GM19468 (cell line): ENCODE measurements around the gene DAZAP2.
"Not testable (repeated sequence)": the region's sequence is repeated elsewhere in the genome, so short reads cannot be mapped to it uniquely, and the experiment has no call there.

Source experiments
- ATAC-seq: cut with Tn5 transposase; IDR thresholded peaks from one replicate; pipeline ENCODE4 v1.9.1; 2021; ENCODE audit warnings: mild to moderate bottlenecking, moderate library complexity, moderate number of reproducible peaks; ENCODE audit not compliant: unreplicated experiment; ENCODE audit errors: extremely low read depth

DAZAP2 gene

GRCh38 chr12:51216642-51217041, 22.0 kb upstream of the DAZAP2 start:
- no peak for ATAC-seq

- peak; percentile 9 for ATAC-seq
Measured at GRCh38 chr12:51217133-51217967, 21.3 kb upstream of the DAZAP2 start.

DNA sequence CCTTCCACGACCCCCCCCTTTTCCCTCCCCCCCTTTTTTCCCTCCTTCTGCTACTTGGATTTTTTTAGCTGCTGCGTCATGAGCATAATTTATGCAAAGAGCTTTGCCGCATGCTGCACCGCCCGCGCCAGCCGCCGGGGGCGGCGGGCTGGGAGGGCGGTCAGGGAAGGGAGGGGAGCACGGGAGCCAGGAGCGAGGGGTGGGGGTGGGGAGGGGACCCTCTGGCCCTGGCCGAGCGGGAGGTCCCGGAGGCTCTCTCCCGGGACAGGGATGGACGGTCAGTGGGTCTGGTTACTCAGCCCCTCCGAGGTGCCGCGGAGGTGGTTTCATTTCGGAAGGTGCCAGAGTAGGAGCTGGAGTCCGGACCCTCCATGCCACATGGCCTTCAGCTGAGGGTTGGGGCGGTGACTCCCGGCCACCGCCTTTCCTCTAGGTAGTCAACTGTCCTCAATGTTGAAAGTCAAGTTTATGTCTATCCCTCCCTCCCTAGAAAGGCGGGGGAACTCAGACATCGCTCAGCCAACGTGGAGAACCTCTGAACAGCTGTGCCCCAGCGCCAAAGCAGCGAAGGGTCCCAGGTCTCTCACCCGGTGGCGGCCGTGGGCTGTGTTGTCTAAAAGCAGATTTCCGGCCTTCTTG, 20.5 kb upstream of the DAZAP2 start, which contains the start of gene POU6F1:
POU6F1 (minus strand) TSS at position 95 of the 639 bp plus-strand sequence. CDS start 11,226 bp downstream, outside the sequence.
- peak; percentile 35 for ATAC-seq

DNA sequence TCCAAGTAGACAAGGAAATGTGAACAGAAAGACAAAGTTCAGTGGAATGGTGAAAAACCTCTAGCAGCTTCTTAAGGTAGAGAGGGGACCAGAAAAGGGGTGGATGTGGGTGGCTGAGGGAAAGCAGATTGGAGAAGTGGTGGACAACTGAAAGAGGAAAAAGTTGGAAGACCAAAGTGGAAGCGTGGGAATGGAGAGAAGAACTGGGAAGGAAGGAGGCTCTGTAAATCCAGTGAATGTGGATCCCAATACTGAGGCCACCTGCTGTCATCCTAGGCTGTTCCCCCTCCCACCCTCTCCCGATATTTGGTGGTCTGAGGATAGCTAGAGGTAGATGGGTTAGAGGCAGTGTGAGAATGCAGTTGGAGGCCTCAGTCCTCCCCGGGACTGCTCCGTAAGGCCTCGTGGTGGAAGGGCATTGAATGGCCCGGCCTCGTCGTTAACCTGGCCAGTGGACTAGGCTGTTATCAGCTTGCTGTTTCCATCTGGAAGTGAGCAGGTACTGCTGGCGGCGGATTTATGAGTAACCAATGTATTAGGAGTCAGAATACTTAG, 19.9 kb upstream of the DAZAP2 start:
- no peak for ATAC-seq

DNA sequence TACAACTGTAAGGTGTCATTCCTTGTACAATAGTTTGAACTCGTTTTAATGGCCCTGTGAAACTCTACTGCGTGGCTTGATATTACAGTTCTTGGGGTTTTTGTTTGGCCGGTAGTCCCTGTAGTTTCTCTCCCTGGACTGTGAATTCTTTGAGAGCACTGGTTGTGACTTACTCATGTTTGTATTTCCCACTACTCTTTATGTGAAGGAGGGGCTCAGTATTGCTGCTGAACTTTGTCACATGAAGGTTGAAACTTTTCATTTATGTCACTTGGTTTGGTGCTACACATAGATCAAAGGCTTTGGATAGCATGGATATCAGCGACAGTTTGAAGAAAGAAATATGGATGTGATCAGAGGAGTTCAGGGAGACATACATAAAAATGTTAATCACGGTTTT, 19.3 kb upstream of the DAZAP2 start:
- ATAC-seq, result no peak

GRCh38 chr12:51219857-51220256, 18.8 kb upstream of the DAZAP2 start:
- not testable (repeated sequence) for ATAC-seq

DNA sequence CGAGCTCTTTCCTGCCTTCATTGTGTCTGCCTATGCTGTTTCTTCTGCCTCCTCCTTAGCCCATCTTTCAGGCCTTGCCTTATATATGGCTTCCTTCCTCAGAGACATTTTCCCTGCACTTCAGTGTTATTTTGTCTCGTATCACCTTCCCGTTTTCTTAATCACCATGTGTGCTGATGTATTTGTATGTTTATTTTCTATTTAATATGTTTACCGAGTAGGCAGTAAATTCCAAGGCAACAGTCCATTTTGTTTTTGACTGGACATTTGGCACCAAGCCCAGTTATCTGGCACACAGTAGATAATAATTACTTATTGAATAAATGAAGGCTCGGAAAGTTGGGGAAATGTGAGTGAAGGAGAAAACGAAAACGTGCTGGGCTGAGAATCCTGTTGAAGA, 16.2 kb upstream of the DAZAP2 start:
- ATAC-seq, result no peak

- ATAC-seq, result no peak
Measured at GRCh38 chr12:51224625-51225024, 14.0 kb upstream of the DAZAP2 start.

DNA sequence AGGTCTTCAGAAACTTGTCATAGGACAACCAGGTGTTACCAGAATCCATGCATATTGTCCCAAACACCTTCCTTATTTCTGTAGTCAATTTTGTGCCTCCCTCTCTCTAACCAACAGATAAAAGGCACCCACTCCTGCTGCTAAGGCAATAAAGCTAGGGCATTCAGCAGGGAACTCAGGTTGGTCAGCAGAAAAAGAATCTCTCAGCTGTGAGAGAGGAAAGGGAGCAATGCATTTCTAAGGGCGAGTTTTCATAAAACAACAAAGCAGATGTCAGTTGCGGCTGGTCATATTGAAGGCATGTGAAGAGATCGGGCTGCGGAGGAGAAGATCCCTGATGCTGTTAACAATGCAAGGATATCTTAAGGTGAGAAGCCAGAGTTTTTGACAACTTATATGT, 13.4 kb upstream of the DAZAP2 start:
- ATAC-seq, result no peak

GRCh38 chr12:51225771-51226170, 12.9 kb upstream of the DAZAP2 start:
- ATAC-seq, result no peak

DNA sequence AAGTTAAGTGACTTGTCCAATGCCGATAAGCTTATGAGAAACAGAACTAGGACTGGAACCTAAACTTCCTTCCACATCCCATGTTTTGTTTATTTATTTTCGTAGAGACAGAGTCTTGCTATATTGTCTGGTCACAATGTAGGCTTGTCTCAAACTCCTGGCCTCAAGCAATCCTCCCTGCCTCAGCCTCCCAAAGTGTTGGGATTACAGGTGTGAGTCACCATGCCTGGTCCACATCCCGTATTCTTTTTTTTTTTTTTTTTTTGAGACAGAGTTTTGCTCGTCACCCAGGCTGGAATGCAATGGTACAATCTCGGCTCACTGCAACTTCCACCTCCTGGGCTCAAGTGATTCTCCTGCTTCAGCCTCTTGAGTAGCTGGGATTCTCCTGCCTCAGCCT, 11.5 kb upstream of the DAZAP2 start:
- not testable (repeated sequence) for ATAC-seq

DNA sequence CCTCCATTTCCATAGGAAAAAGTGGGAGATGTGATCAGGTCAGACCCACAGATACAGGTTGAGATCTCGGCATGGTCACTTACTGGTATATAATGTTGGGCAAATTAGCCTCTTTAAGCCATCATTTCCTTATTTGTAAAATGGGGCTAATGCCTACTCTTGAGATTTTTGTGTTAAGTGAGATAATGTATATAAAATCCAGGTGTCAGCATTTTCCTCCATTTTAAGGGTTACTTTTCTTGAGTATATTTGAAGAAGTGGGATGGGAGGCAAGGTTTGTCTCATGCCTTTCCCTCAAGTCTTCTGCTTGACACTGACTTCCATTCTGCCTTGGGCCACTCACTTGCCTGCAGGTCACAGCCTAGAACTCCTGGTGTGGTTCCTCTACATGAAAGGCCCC, 10.7 kb upstream of the DAZAP2 start:
- ATAC-seq, result no peak

DNA sequence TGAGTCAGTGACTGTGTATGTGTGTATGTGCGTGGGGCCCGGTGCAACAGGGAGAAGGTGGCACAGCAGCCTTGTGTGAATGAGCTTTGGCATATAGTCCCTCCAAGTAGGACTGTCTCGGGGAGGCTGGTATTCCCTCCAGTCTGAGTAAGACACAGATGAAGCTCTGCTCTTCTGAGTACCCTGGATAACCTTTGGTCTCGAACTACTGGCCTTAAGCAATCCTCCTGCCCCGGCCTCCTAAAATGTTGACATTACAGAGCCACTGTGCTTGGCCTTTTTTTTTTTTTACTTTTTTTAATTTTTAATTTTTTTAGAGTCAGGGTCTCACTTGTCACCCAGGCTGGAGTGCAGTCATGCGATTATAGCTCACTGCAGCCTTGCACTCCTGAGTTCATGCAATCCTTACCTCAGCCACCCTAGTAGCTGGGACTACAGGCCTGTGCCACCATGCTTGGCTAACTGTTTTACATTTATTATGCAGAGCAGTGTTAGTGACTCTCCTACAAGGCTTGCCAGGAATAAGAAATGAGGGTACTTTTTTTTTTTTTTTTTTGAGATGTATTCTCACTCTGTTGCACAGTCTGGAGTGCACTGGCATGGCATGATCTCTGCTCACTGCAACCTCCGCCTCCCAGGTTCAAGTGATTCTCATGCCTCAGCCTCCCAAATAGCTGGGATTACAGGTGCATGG, 9.4 kb upstream of the DAZAP2 start:
- no peak for ATAC-seq

GRCh38 chr12:51232642-51233041, 6.0 kb upstream of the DAZAP2 start:
- ATAC-seq, result no peak

DNA sequence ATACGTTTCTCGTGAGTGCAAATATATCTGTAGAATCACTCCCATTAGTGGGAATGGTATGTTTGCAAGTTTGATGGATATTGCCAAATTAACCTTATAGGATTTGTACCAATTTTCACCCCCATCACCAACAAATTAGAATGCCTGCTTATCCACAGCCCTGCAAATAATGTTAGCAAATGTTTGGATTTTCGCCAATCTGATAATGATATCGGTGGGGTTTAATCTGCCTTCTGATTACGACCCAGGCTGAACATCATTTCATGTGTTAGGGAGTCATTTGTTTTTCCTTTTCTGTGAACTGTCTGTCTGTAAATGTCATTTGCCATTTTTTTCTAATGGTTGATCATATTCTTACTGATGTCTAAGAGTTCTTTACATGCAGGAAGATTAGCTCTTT, 4.1 kb upstream of the DAZAP2 start:
- ATAC-seq, result no peak

DNA sequence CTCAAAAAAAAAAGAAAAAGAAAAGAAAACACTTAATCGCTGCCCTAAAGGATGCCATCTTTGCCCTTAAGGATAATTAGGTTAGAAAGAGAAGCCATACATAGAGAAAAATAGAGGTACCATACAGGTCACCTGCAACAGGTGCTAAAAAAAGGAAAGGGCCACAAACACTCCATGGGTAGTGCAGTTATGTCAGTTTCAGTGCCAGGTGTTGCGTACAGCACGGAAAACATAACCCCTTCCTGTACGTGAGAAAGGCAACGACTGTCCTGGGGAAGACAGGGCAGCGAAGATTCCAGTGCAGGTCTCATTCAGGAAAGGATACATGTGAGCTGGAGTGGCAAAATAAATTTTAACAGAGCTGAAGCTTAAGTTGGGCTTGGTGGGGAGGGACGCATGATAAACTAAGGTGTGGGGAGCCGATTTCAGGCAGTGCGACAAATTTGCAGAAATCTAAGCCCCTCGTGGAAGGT, 553 bp upstream of the DAZAP2 start:
- no peak for ATAC-seq

GRCh38 chr12:51240971-51241370, 2.3 kb downstream of the DAZAP2 start:
- no peak for ATAC-seq

DNA sequence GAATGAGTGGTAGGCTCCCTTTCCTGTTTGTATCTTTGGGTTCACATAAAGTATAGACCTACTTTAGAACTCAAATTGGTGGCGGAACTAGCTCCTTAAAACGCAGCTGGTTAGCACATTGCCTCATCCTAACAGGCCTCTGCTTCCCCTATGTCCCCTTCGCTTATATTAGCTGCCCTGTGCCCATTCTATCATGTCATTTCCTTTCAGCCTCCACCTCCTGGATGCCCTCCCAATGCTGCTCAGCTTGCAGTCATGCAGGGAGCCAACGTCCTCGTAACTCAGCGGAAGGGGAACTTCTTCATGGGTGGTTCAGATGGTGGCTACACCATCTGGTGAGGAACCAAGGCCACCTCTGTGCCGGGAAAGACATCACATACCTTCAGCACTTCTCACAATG, 3.5 kb downstream of the DAZAP2 start:
- ATAC-seq, result no peak

DNA sequence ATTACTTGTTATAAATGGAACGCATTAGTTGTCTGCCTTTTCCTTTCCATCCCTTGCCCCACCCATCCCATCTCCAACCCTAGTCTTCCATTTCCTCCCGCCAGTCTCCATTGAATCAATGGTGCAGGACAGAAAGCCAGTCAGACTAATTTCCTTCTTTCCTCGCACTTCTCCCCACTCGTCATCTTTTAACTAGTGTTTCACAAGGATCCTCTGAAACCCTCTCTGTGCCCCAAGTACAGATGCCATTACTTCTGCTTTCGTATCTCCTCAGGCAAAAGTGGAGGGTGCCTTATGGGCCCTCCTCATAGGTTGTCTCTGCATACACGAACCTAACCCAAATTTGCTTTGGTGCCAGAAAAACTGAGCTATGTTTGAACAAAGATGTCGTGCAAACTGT, 4.2 kb downstream of the DAZAP2 start:
- no peak for ATAC-seq

DNA sequence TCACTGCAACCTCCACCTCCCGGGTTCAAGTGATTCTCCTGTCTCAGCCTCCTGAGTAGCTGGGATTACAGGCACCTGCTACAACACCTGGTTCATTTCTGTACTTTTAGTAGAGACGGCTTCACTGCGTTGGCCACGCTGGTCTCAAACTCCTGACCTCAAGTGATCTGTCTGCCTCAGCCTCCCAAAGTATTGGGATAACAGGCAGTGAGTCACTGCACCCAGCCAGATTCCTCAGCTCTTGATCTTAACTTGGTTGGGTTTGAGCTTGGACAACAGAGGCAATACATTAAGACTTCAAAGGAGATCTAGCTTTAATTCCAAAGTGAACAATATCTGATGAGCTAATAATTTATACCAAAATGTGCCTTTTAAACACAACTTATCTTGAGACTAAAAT, 5.6 kb downstream of the DAZAP2 start:
- ATAC-seq, result no peak
